ENCODE measurements around the gene BCL6B.
A peak's percentile ranks its signal among the peaks of the same experiment; 100 is the strongest.
"Not testable (repeated sequence)": the region's sequence is repeated elsewhere in the genome, so short reads cannot be mapped to it uniquely, and the experiment has no call there.

BCL6B gene, protein sequence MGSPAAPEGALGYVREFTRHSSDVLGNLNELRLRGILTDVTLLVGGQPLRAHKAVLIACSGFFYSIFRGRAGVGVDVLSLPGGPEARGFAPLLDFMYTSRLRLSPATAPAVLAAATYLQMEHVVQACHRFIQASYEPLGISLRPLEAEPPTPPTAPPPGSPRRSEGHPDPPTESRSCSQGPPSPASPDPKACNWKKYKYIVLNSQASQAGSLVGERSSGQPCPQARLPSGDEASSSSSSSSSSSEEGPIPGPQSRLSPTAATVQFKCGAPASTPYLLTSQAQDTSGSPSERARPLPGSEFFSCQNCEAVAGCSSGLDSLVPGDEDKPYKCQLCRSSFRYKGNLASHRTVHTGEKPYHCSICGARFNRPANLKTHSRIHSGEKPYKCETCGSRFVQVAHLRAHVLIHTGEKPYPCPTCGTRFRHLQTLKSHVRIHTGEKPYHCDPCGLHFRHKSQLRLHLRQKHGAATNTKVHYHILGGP

DNA sequence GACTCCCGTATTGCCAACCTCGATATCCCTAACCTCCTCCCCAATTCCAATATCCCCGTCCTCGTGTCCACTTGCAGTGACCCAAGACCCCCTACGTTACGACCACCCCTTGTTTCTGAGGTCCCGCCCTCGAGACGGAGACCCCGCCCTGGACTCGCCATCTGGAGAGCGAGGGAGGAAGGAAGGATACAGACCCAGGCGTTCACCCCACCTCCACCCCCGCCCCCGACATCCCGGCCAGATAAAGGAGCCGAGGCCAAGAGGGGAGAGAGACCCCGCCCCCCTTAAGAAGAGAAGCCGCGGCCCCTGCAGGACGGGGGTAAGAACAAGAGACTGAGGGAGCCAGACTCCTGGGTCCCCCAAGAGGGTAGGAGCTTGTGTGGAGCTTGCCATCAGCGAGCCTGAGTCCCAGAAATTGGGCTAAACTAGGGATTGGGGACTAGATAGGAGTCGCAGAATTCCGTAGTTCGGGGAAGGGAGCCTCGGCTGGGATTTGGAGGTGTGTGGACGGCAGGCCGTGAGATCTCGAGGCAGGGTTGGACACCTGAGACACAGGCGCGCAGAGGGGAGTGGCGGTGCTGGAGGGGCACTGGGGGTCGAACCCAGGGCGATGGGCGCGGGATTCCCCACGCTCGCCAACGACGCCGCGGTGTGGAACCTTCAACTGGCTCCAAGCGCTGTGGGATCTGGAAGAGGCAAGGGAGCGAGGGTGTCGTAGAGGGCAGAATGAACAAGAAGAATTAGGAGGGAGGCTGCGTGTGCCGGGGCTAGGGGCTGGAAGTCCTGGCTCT lies at the start of gene BCL6B:
Gene BCL6B, plus strand, starts transcription at position 270 of the 791 bp plus-strand sequence. CDS start 622 bp downstream, outside the sequence.
- DNase-seq: no peak

DNA sequence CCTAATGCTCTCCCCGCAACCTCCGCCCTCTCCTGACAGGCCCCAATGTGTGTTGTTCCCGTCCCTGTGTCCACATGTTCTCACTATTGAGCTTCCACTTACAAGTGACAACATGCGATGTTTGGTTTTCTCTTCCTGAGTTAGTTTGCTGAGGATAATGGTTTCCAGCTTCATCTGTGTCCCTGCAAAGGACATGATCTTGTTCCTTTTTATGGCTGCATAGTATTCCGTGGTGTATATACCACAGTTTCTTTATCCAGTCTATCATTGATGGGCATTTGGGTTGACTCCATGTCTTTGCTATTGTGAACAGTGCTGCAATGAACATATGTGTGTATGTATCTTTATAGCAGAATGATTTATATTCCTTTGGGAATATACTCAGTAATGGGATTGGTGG lies 43.4 kb upstream of the BCL6B start:
- not testable (repeated sequence) for DNase-seq

DNA sequence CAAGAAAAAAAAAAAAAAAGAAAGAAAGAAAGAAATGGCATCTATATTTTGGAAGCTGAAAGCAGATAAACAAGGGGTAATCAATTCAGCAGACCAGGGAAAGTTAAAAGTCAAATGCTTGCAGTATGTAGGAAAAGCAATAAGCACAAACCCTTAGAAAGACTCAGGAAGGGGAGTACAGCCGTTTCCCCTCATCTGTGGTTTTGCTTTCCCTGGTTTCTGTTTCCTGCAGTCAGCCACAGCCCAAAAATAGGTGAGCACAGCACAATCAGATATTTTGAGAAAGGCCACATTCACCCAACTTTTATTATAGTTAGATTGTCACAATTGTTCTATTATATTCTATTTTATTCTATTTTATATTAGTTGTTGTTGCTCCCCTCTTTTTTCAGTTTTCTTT lies 41.4 kb upstream of the BCL6B start:
- no peak for DNase-seq

DNA sequence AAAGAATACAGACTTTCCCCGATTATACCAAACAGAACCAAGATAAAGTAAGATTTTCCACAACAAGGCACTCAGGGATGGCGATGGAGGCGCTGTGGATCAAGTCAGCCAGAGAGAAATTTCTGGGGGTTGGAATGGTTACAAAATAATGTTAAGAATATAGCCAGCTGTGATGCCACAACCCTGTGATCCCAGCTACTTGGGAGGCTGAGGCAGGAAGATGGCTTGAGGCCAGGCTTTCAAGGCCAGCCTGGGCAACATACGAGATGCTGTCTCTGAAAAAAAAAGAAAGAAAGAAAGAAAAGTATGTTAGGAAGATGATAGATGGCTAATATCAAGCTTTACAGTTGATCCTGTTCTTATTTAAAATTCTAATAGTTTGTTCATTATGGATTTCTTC lies 37.6 kb upstream of the BCL6B start:
- no peak for DNase-seq

DNA sequence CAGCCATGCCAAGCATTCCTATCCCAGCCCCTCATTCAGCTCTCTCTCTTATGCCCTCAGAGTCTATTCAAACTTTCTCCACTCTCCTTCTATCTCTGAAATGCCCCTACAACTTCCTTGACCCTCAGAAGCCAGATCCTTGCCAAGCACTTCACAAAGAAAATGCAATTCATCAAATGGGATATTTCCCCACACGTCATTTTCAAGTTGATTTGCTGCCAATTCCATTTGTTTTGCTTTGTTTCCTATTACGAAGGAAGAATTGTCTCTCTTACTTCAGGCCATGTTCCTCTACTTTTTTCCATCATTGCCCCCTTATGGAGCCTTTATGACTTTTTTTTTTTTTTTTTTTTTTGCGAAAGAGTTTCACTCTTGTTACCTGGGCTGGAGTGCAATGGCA lies 36.2 kb upstream of the BCL6B start:
- no peak for DNase-seq

DNA sequence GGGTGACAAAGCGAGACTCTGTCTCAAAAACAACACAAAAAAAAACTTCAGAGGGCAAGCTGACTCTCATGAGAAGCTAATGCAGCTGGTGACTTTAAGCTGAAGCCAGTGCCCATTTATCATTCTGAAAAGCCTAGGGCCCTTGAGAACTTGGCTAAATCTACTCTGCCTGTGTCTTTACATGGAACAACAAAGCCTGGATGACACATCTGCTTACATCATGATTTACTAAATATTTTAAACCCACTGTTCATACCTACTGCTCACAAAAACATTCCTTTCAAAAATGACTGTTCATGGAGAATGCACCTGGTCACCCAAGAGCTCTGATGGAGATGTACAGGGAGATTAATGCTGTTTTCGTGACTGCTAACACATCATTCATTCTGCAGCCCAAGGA lies 33.1 kb upstream of the BCL6B start:
- DNase-seq: no peak

DNA sequence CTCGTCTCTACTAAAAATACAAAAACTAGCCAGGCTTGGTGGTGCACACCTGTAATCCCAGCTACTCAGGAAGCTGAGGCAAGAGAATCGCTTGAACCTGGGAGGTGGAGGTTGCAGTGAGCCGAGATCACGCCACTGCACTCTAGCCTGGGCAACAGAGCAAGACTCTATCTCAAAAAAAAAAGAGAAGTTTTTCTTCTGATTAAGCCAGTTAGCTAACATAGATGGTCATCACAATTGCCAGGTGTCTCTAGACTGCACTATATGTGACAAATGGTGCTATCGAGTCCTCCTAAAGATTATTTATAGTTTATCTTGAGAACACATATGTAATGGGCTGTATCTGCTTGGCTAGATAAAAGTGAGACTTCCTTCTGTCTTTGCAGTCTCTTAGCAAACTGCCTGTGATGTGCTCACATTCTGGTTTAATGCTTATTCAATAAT lies 29.2 kb upstream of the BCL6B start:
- DNase-seq: not testable (repeated sequence)

DNA sequence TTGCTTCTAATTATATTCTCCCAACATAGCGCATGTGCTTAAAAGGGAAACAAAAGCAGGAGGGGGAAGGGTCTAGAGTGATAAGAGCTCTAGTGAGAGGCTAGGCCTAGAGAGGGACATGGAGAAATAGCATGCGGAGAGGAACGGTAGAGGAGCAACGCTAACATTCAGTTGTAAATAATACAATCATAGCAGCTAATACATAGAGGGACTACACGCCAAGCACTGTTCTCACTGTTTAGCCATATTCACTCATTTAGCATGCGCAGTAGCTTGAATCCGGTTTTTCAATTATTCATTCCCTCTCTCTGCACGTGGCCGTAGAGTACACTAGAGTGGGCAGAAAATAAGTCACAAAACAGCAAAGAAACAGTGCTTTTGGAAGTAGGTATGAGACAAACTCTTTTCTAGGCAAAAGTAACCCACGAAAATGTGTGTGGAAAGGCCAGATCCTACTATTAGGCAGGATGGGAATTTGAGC lies 28.7 kb upstream of the BCL6B start:
- no peak for DNase-seq

DNA sequence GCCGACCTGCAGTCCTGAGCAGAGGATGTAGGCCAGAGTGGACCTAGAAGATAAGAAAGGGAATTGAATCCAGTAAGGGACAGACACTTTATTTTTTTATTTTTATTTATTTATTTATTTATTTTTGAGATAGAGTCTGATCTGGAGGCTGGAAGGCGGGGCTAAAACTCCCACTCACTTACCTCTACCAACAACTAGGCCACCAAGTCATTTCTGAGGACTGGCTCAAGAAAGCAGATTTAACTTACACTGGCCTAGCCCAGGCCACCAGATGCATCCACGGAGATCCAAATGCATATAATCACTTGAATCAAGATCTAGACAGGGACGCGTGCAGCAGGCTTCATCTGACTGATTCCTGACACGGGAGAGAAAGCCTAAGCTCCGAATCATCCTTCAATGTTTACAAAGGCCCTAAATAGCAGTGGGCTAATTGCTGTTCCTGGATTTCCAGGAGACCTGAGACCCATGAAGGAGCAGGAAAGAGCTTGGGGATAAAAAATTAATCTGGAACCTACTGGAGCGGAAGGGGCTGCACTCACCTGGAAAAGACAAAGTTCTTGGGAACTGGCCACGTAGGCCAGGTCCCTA lies 28.1 kb upstream of the BCL6B start:
- no peak for DNase-seq

DNA sequence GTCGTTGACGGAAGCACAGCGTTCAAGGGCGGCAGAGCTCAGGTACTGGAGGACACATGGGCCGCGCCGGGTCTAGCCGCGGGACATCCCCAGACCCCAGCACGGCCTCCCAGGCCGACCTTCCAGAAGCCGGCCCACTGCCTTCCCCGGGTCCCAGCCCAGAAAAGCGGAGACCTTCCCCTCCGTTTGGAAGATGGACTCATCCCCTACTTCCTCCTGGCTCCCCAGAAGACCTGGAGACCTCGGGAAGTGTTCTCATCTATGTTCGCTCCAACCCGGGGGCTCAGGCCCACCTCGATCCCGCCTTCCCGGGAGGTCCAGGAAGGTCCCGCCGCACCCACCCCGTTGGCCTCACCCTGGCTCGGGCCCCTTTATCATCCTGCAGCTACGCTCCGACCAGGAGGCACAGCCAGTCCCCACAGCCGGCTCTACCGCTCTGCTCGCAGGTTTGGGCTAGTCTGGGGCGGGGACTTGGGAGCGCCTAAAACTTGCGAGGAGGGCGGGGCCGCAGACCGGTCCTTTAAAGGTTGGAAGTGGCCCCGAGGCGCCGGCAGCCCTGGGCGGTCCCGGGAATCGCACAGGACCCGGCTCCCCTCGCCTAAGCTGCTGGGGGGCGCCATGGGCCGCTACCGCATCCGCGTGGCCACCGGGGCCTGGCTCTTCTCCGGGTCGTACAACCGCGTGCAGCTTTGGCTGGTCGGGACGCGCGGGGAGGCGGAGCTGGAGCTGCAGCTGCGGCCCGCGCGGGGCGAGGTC lies 27.2 kb upstream of the BCL6B start, which contains the start of gene ALOX12:
Gene ALOX12, plus strand, starts transcription at position 550 of the 756 bp plus-strand sequence. Its CDS starts 69 bp downstream, at position 619.
- DNase-seq: no peak

DNA sequence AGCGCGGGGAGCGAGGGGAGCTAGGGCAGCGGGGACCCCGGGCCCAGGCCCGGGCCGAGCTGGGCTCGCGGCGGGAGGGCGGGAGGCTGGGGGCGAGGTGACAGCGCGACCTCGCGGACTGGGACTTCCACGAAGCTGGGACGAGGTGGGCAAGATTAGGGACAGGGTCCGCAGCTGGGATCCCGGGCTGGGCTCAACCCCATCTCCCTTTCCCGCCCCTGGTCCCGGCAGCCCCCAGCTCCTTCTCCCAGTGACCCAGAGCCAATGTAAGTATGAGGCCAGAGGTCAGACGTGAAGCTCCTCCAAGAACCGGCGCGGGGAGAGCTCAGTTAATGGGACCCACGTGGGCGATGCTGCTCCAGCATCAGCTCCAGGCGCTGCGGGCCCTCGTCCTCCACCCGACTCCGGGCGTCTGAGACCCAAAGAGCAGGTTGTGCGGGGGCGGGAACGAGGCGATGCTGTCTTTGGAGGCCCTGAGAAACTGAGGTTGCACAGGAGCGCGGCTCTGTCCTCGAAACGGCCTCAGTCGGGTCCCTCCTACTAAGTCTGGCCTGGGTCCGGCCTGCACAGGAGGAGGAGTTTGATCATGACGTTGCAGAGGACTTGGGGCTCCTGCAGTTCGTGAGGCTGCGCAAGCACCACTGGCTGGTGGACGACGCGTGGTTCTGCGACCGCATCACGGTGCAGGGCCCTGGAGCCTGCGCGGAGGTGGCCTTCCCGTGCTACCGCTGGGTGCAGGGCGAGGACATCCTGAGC lies 26.4 kb upstream of the BCL6B start:
- DNase-seq: no peak

DNA sequence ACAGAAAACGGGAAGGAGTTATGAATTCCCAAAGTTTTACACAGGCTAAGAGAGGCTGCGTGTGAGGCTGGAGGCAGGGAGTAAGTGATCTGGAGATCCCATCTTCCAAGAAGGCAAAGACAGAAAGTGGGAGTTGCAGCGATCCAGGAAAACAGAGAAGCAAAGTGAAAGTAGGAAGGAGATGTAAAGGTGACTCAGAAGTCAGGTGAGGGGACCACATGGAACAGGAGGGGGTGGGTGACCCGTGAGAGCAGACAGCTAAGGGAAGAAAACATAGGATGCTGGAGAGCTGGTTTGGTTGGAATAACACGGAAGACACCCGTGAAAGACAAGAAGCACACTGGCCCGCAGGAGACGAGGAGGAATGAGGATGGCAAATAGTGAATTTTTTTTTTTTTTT lies 25.7 kb upstream of the BCL6B start:
- DNase-seq: no peak

DNA sequence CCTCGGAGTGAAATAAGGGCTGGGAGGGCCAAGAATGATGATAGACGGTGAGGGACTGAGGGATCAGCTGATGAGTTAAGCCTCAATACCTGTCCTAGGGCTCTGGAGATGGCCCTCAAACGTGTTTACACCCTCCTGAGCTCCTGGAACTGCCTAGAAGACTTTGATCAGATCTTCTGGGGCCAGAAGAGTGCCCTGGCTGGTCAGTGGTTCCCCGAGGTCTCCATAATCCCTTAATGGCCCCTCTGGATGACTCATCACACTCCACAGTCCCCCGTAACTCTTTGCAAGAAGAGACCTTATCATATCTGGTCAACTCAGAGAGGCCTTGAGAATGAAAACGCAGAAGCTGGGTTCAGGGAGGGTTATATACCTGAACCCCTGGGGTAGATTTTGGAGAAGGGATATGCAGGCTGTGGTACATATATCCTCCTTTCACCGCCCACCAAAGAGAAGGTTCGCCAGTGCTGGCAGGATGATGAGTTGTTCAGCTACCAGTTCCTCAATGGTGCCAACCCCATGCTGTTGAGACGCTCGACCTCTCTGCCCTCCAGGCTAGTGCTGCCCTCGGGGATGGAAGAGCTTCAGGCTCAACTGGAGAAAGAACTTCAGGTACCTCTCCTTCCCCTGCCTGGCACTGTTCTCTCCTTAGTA lies 23.9 kb upstream of the BCL6B start:
- DNase-seq: no peak

DNA sequence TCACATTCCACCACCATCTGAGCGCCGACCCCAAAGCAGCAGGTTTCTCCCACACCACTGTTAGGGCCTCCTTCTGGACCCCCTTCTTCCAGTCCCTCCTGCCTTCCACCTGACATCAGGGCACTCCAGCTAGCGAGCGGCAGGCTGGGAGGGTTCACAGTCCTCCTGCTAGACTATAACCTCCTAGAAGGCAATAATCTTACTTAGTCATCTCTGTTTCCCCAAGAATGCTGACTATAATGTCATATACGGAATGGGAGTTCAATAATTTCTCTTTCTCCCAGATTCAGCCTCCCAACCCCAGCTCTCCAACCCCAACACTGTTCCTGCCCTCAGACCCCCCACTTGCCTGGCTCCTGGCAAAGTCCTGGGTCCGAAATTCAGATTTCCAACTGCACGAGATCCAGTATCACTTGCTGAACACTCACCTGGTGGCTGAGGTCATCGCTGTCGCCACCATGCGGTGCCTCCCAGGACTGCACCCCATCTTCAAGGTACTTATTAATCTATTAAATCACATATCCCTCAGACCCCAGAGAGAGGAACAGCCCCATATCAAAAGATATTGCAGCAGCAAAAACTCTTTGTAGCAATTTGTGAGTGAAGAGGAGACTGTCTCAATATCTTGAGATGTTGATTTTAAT lies 21.4 kb upstream of the BCL6B start:
- no peak for DNase-seq

DNA sequence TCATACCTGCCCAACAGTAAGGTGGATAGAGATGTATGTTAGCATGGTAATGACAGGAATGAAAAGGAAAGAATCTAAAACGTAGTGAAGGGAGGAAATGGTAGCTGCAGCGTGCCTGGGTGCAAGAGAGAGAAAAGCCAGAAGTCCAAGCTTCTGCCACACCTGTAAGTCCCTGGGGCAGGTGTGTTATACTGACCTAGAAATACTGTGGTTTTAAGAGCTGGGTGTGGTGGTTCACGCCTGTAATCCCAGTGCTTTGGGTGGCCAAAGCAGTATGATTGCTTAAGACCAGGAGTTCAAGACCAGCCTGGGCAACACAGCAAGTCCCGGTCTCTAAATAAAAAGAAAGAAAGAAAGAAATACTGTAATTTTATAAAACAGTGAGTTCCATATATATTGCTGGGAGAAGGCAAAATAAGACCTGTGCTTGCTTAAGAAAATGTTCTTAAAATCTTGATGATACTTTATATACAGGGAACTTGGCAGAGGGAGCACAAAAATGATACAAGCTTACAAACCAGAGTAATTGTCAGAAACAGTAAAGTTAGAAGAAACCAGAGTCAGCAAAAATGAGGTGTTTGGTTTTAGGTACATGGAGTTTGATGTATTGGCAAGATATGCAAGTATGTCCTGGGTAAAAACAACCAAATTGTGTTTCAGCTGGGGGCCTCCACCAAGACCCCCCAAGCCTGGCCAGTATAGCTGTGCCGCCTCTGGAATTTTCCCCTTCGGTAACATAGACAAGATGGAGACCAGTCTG lies 20.4 kb upstream of the BCL6B start:
- no peak for DNase-seq

DNA sequence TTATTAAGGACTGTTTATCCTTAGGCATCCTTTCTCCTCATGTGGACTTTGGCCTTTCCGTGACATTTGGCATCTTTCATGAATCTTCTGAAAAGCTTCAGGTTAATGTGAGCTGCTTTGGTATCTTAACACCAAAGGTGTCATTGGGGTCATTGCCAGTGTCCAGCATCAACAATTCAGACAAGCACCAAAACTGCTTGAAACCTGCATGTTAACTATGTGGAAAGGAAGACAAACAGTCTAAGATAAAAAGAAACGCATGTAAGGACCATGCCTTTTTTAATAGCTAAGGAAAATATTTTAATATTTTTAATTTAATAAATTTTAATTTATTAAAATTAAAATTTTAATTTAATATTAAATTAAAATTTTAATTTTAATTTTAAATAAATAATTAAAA lies 19.1 kb upstream of the BCL6B start:
- no peak for DNase-seq

DNA sequence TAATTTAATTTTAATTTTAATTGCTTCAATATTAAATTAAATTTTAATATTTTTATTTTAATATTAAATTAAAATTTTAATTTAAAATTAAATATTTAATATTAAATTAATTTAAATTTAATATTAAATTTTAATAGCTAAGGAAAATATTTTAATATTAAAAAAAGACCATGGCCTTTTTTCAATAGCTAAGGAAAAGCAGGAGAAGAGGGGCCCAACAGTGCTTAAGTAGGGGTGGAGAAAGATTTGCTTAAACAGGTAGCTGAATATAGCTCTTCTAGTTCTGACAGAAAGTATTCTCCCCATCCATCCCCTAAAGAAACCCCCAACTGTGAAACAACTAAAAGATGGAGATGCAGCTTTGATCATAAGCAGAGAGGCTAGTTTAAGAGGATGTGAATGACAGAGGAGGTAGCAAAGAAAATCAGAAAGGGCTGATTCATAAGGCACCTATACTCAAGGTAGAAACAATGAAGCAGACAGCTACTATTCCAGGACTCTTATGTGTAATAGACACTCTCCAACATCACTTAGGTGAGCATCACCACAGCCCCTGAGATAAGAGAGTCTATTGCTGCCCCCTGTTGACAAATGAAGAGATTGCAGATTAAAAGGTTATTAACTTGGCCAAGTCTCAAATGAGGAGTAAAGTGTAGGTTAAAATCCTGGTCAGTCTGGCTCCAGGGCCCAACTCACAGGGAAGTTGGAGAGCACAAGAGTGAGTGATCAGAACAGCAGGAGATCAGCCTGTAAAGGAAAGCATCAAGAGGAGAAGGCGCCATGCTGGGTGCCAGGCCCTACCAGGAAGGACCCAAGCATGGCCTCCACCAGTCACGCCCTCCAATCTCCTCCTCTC lies 18.2 kb upstream of the BCL6B start:
- peak; percentile 80 for DNase-seq

DNA sequence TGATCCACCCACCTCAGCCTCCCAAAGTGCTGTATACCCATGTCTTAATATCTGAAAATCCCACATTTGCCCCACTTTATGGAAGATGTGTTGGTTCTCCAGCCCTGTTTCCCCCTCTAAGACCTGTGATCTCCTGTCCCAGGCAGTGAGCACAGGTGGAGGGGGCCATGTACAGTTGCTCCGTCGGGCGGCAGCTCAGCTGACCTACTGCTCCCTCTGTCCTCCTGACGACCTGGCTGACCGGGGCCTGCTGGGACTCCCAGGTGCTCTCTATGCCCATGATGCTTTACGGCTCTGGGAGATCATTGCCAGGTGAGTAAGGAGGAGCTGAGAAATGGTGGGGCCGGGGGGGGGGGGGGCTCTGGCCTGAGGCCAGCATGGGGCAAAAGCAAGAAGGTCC lies 17.1 kb upstream of the BCL6B start:
- no peak for DNase-seq

DNA sequence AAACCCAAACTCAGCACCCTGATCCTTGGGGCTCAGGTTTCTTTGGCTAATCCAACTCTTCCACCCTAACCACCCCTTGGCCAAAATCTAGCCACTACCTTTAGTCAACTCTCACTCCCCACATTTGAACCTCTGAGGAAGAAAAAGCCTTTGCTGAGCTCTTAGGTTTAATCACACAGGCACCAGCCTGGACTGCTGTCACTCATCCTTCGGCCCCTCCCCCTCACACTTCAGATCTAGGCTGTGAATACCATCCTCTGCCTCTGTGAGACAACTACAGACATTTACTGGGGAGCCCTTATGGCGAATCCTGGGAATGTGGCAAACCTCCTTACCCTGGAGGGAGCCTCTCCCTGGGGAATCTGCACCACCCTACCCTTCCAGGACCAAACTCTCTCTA lies 15.7 kb upstream of the BCL6B start:
- no peak for DNase-seq
